Mucosa of descending colon (tissue), 3 donors: ENCODE results near the gene CPE. TPM values are rescaled to one million over a fixed set of nuclear protein-coding genes. Genes with fewer than 3 reads are reported as not detected.

ENCODE experiments used
- ATAC-seq: fragments of 200-7000 bp; cut with Tn5 transposase; one replicate; pipeline ENCODE4 v1.9.1; 2020; ENCODE audit warnings: mild to moderate bottlenecking, moderate library complexity
- DNase-seq, 3 donors: peaks; one replicate each; pipeline ENCODE4 v3.0.0-alpha.2; 2020
- H3K36me3 ChIP-seq: fragments of 200-600 bp; one replicate; pipeline ENCODE4 v1.8.0; 2021; ENCODE audit warnings: low read depth, mild to moderate bottlenecking
- H3K4me1 ChIP-seq: fragments of 200-600 bp; one replicate; pipeline ENCODE4 v1.8.0; 2021; ENCODE audit warnings: low read depth, mild to moderate bottlenecking
- H3K4me3 ChIP-seq: fragments of 200-600 bp; one replicate; pipeline ENCODE4 v1.8.0; 2021; ENCODE audit warnings: mild to moderate bottlenecking
- H3K9me3 ChIP-seq: fragments of 200-600 bp; one replicate; pipeline ENCODE4 v1.8.0; 2021; ENCODE audit warnings: mild to moderate bottlenecking
- CTCF ChIP-seq: fragments of 200-600 bp; IDR thresholded peaks from one replicate; pipeline ENCODE4 v1.8.0; 2022; ENCODE audit warnings: antibody characterized with exemption, mild to moderate bottlenecking
- intact Hi-C, 2 donors: fragments of 100-400 bp; cut with DNase I in 1 of 2; cut with micrococcal nuclease in 1 of 2; formaldehyde crosslinking; loops; one replicate each; pipeline versions ENCODE4 v1.11.0 to v1.11.1; 2022; cut with DNase I, micrococcal nuclease
- total RNA-seq, 3 donors: library from RNA; stranded (reverse); fragmentation: NEBNext Ultra II Directional in 2 of 3; extraction: Animal tissue kit (Norgen Biotek cat#: 25700) in 2 of 3; gene quantifications; one replicate each; pipeline versions ENCODE4 v1.2.1 to v1.2.4, GENCODE V29; 2021 to 2023
- donor health status: DM: no; HTN: no; CAD: no; lungs with moderate emphysema.
- donor health status: DM: no; HTN: no; CAD: no.
- donor health status: DM: no; HTN: yes; CAD: no.

CPE gene
- total RNA-seq, 3 donors from 2014 or later = 26.3 to 39.9 (median 33.9) TPM

DNA sequence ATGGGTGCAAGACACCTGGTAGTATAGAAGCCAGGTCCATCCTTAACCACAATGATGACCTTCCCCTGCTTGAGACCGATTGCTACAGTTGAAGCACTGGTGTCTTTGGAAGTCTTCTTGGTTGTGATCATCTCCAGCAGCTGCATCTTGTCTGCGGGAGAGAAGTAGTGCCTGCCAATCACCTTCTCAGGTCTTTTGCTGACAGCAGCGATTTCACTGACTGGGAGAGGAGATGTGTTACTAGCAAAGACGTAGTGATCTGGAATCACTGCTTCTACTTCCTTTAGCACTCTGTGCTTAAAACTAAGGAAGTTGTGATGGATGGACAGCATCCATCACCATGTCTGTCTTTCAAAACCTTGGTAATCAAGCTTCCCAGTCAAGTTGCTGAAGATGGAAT is 25.9 kb downstream of the CPE start:
- Histone ChIP-seq H3K4me3 (no peak overlapping the region), H3K9me3 (no peaks in the 10 kb centered on the region), H3K4me1 (no peaks in the 10 kb centered on the region), H3K36me3 (no peaks in the 10 kb centered on the region)
- ATAC-seq = no peak
- no peak for TF ChIP-seq CTCF
- intact Hi-C loops = no loop called here
- no peak for DNase-seq

DNA sequence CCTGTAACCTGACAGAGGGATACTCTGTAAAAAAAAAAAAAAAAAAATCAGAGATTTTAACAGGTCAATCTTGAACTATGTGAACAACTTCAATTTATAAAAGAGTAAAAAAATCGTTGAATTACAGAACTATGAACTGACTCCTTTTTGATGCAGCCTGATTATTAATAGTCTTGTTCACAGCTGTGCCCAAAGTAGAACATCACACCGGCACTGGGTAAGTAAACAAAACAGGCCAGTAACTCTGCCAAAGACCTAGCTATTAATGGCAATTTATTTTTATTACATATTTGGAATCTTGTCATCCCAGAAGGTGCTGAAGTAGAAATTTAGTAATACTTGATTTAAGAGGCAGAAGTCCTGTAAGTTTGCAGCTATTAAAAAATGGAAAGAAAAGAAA is 31.4 kb downstream of the CPE start:
- no peaks in the 10 kb centered on the region for H3K4me1 ChIP-seq
- DNase-seq = no peak

GRCh38 chr4:165415910-165416309 is 37.1 kb downstream of the CPE start:
- DNase-seq (no peak), ATAC-seq (no peak)
- no peaks in the 10 kb centered on the region for H3K36me3 ChIP-seq
- no peaks in the 10 kb centered on the region for H3K9me3 ChIP-seq
- intact Hi-C loops = no loop called here
- no peak for TF ChIP-seq CTCF
- H3K4me3 ChIP-seq = no peak overlapping the region
- H3K4me1 ChIP-seq = no peaks in the 10 kb centered on the region

More for the DNA sequence above, 31.4 kb downstream of the CPE start:
- Histone ChIP-seq H3K9me3 (no peaks in the 10 kb centered on the region), H3K4me3 (no peak overlapping the region), H3K36me3 (no peaks in the 10 kb centered on the region)
- TF ChIP-seq CTCF = no peak
- no peak for ATAC-seq
- intact Hi-C loops = no loop called here

- no peak for DNase-seq
- intact Hi-C loops = no loop called here
- no peak for ATAC-seq
- Histone ChIP-seq H3K4me3 (no peak overlapping the region), H3K36me3 (no peaks in the 10 kb centered on the region), H3K9me3 (no peaks in the 10 kb centered on the region), H3K4me1 (no peaks in the 10 kb centered on the region)
- TF ChIP-seq CTCF = no peak
Observed at GRCh38 chr4:165418073-165418472, 39.3 kb downstream of the CPE start.

- Histone ChIP-seq H3K4me3 (no peak overlapping the region), H3K36me3 (no peaks in the 10 kb centered on the region), H3K4me1 (no peaks in the 10 kb centered on the region), H3K9me3 (no peaks in the 10 kb centered on the region)
- ATAC-seq (no peak), DNase-seq (no peak)
- no peak for TF ChIP-seq CTCF
- intact Hi-C loops = no loop called here
Observed at GRCh38 chr4:165425629-165426028, 46.8 kb downstream of the CPE start.

DNA sequence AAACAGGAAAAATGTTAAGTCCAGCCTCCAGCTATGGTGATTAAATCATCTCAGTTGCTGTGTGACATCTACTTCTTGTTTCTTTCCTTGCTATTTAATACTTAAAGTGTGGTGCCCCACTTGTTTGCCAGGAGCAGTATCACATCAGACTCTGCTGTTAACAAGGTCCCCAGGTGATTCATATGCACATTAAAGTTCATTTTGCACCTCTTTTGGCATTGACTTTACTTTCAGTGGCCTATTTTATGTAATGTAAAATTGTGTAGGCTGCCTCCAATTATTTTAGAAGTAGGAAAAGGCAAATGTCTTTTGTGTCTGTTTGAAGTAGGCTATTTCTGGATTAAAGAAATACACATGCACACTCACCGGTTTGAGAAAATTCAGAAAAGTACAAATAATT is 47.5 kb downstream of the CPE start:
- Histone ChIP-seq H3K36me3 (no peaks in the 10 kb centered on the region), H3K4me1 (no peaks in the 10 kb centered on the region), H3K4me3 (no peak overlapping the region), H3K9me3 (no peaks in the 10 kb centered on the region)
- TF ChIP-seq CTCF = no peak
- intact Hi-C loops = no loop called here
- ATAC-seq (no peak), DNase-seq (no peak)
